Fibroblast of lung (primary cell): Measurements from ENCODE around the gene SEMA4D.

Experiments
- CTCF ChIP-seq, 2 donors: IDR thresholded peaks in 1 of 2; conservative IDR thresholded peaks in 1 of 2; 1 replicate in 1 of 2; 2 replicates in 1 of 2; pipeline ENCODE4 v1.5.1; 2011 to 2012; ENCODE audit warnings: low read length in 2 of 2, control low read depth in 1 of 2, inconsistent platforms in 1 of 2, low read depth in 1 of 2, mild to moderate bottlenecking in 1 of 2
- EZH2 ChIP-seq: IDR thresholded peaks from 2 replicates; pipeline ENCODE4 v1.5.1; 2012; ENCODE audit warnings: low read length, control low read depth, mild to moderate bottlenecking; ENCODE audit errors: missing control alignments

DNA sequence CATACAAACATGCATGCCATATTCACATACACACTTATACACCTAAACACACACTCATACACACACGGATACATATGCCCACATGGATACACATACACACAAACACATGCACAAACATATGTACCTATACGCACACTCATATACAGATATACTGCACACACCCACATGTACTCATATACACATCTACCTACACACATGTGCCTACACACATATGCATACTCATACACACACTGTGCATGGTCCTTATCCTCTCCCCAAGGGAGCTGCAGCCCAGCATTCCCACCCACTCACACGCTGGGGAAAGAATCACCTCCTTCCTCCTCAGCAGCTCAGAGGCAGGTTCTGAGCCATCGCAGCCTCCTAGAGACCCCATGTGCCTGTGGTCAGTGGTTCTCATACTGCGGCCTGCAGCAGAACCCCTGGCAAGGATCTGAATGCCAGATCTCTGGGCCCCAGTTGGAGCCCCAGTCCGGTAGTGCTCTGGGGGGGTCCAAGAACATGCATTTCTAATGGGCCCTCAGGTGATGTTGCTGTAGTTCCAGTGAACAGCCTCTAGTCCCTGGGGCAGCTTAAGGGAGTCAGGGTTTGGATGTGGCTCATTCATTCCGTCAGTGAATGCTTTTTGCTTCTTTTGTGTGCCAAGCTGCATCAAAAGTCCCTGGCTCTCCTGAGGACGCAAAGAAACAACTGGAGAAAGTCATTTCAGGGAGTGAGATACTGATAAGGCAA, 39.0 kb downstream of the SEMA4D start:
- TF ChIP-seq CTCF (conservative IDR thresholded peaks at IDR 0.05 in 1 of 2, IDR thresholded peaks at IDR 0.05 in 1 of 2; ENCODE audit: low read depth in 1 of 2, low read length in 2 of 2), result no peak
- no peak for TF ChIP-seq EZH2
